IPS-15b (cell line): ENCODE data around the gene NUCKS1.

Source experiments
- H3K27me3 ChIP-seq: one replicate; pipeline ENCODE4 v1.6.1; 2013; ENCODE audit warnings: low read length; ENCODE audit not compliant: control insufficient read depth, insufficient read depth
- H3K36me3 ChIP-seq: one replicate; pipeline ENCODE4 v1.6.1; 2013; ENCODE audit warnings: low read length; ENCODE audit not compliant: control insufficient read depth, insufficient read depth
- H3K4me1 ChIP-seq: one replicate; pipeline ENCODE4 v1.6.1; 2013; ENCODE audit warnings: mild to moderate bottlenecking, low read length; ENCODE audit not compliant: control insufficient read depth, insufficient read depth
- H3K4me3 ChIP-seq: one replicate; pipeline ENCODE4 v1.5.1; 2013; ENCODE audit warnings: low read depth, low read length
- H3K9ac ChIP-seq: one replicate; pipeline ENCODE4 v1.6.1; 2013; ENCODE audit warnings: low read depth, mild to moderate bottlenecking, low read length
- H3K9me3 ChIP-seq: one replicate; pipeline ENCODE4 v1.6.1; 2013; ENCODE audit warnings: mild to moderate bottlenecking, low read length; ENCODE audit not compliant: control insufficient read depth, insufficient read depth

Gene NUCKS1

GRCh38 chr1:205688171-205689080 is 61.6 kb downstream of the NUCKS1 start:
- no peaks in the 10 kb centered on the region for H3K27me3 ChIP-seq
- H3K9ac ChIP-seq, result no peak overlapping the region
- H3K36me3 ChIP-seq, result no peaks in the 10 kb centered on the region
- H3K9me3 ChIP-seq, result no peaks in the 10 kb centered on the region
- H3K4me3 ChIP-seq, result no peak overlapping the region
- H3K4me1 ChIP-seq, result peaks cover 31% of the 10 kb centered on the region

- Histone ChIP-seq H3K27me3 (no peaks in the 10 kb centered on the region), H3K9me3 (no peaks in the 10 kb centered on the region), H3K9ac (no peak overlapping the region), H3K4me1 (peaks cover 28% of the 10 kb centered on the region), H3K36me3 (no peaks in the 10 kb centered on the region), H3K4me3 (no peak overlapping the region)
Measured at GRCh38 chr1:205687242-205687641, 62.7 kb downstream of the NUCKS1 start.

DNA sequence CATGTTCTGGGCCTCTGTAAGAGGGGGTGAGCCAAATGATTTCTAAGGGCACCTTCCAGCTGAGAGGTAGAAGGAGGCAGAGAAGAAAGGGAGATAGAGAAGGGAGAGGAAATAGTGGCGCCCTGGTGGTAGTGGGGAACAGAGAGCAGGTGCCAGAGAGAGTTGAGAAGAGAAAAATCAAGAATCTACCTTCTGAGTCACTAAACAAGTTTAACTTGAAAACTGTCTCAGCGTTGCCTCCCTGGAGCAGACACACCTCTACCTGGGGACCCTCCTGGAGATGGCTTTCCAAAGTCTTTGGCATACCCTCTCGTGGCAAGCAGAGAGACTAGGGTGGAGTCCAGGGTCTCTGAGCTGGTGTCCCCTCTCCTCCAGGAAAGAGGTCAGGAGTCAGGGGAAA is 68.6 kb downstream of the NUCKS1 start:
- no peak overlapping the region for H3K9ac ChIP-seq
- no peaks in the 10 kb centered on the region for H3K36me3 ChIP-seq
- peaks cover 11% of the 10 kb centered on the region for H3K27me3 ChIP-seq
- H3K4me3 ChIP-seq, result no peak overlapping the region
- H3K9me3 ChIP-seq, result no peaks in the 10 kb centered on the region
- H3K4me1 ChIP-seq, result peaks cover 19% of the 10 kb centered on the region

- H3K4me1 ChIP-seq, result peaks cover 21% of the 10 kb centered on the region
- peaks cover 11% of the 10 kb centered on the region for H3K27me3 ChIP-seq
- peak within 1 kb of the TSS; percentile 85 for H3K4me3 ChIP-seq
- H3K9ac ChIP-seq, result peak within 1 kb of the TSS; percentile 57
- no peaks in the 10 kb centered on the region for H3K36me3 ChIP-seq
- H3K9me3 ChIP-seq, result no peaks in the 10 kb centered on the region
Measured at GRCh38 chr1:205680073-205680851, 69.7 kb downstream of the NUCKS1 start, which contains the start of gene SLC45A3. TSS of gene SLC45A3 (minus strand) at chr1:205680509. CDS start at chr1:205664656, 15,853 bp downstream.

- Histone ChIP-seq H3K4me3 (peak overlapping the region; percentile 85), H3K9ac (no peak overlapping the region), H3K4me1 (peaks cover 21% of the 10 kb centered on the region), H3K9me3 (no peaks in the 10 kb centered on the region), H3K36me3 (no peaks in the 10 kb centered on the region), H3K27me3 (peaks cover 11% of the 10 kb centered on the region)
Measured at GRCh38 chr1:205678286-205679111, 71.5 kb downstream of the NUCKS1 start.

DNA sequence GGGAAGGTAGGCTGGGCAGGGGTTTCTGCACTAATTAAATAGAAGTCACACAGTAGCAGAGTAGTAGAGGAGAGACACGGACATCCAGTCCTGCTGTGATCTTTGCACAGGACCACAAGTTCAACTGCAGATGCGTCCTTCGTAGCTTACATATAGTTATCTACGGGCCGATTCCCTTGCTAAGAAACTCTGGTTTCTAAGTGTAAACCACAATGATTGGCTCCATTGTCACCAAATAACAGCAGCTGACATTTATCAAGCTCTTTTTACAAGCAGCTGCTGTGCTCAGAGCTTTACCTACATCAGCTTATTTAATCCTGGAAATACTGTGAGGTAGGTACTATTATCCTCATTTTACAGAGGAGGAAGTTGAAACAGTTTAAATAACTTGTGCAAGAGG is 72.8 kb downstream of the NUCKS1 start:
- H3K36me3 ChIP-seq, result no peaks in the 10 kb centered on the region
- peaks cover 11% of the 10 kb centered on the region for H3K27me3 ChIP-seq
- H3K4me1 ChIP-seq, result peaks cover 24% of the 10 kb centered on the region
- H3K9me3 ChIP-seq, result no peaks in the 10 kb centered on the region
- no peak overlapping the region for H3K4me3 ChIP-seq
- no peak overlapping the region for H3K9ac ChIP-seq

DNA sequence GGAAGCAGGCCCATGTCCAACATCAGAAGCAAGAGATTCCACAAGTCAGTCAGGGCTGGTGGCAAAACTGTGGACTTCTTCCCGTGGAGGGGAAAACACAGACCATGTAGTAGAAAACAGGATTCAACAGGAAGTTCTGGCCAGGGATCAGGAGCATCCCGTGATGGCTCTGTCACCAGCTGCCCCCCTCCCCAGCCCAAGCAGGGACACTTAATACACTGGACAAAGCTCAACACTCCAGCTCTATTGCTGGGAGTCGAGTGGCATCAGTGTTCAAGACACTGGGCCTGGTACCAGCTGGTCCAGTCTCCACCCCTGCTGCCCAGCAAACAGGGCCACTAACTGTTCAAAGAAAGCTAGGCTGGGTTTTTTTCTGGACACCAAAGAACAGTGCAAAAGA is 73.4 kb downstream of the NUCKS1 start:
- no peaks in the 10 kb centered on the region for H3K9me3 ChIP-seq
- peaks cover 10% of the 10 kb centered on the region for H3K27me3 ChIP-seq
- H3K36me3 ChIP-seq, result no peaks in the 10 kb centered on the region
- no peak overlapping the region for H3K4me3 ChIP-seq
- H3K9ac ChIP-seq, result no peak overlapping the region
- H3K4me1 ChIP-seq, result peaks cover 27% of the 10 kb centered on the region

DNA sequence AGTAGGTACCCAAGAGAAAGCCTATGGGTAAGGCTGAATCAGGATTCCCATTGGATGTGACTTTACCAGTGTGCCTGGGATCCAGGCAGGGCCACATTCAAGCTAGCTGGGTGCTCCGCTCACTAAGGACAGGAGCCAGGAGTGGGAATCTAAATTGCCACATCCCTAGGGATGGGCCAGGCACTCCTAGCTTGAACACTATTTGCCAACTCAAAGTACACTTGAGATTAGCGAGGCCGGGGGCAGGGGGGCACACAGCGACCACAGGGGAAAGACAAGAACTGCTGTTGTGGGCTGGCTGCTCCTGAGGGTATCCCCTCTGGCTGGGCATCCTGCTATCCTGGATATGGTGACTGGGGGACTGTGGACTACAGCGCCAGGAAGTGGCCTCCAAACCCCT is 74.0 kb downstream of the NUCKS1 start:
- Histone ChIP-seq H3K27me3 (peaks cover 4% of the 10 kb centered on the region), H3K4me3 (no peak overlapping the region), H3K4me1 (peaks cover 30% of the 10 kb centered on the region), H3K9ac (peak overlapping the region; percentile 38), H3K9me3 (no peaks in the 10 kb centered on the region), H3K36me3 (no peaks in the 10 kb centered on the region)

GRCh38 chr1:205675247-205675646 is 74.7 kb downstream of the NUCKS1 start:
- no peaks in the 10 kb centered on the region for H3K36me3 ChIP-seq
- peak overlapping the region; percentile 38 for H3K9ac ChIP-seq
- H3K27me3 ChIP-seq, result no peaks in the 10 kb centered on the region
- no peak overlapping the region for H3K4me3 ChIP-seq
- no peaks in the 10 kb centered on the region for H3K9me3 ChIP-seq
- H3K4me1 ChIP-seq, result peaks cover 32% of the 10 kb centered on the region

DNA sequence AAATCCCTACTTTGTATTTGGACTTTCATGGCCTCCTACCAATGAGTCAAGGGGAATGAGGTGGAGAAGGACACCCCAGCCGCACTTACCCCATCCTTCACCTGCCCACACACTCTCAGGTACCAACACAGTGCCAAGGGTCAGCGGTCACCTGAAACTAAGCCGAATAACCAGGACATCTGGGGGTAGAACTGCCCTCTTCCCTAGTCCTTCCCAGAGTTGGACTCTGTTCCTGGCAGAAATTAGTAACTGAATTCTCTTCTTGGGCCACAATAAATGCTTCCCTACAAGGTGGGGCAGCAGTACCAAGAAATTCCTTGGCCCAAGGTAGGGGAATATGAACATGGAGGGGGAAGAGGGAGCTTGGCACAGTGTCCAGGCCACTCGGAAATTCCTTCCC is 77.0 kb downstream of the NUCKS1 start:
- no peaks in the 10 kb centered on the region for H3K27me3 ChIP-seq
- no peak overlapping the region for H3K4me3 ChIP-seq
- H3K4me1 ChIP-seq, result peaks cover 47% of the 10 kb centered on the region
- H3K9ac ChIP-seq, result no peak overlapping the region
- no peaks in the 10 kb centered on the region for H3K9me3 ChIP-seq
- no peaks in the 10 kb centered on the region for H3K36me3 ChIP-seq

DNA sequence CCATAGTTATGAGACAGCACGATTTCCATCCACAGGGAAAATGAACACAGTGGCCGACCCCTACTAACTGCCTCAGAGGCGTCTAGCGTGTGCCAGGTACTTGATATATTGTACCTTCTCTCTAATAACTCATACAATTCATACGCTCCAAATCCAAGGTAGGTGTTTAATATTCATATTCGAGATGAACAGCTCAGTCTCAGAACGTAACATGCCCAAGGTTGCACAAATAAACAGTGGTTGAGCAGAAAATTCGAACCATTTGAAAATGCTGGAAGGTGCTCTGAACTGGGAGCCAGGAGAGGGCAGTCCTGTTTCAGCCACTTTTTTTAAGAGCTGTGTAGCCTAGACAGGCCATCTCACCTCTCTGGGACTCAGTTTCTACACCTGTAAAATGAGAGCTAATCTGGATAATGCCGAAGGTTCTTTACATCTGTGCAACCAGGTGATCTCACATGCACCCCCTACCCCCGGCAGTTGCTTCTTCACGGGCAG is 77.5 kb downstream of the NUCKS1 start:
- H3K4me3 ChIP-seq, result no peak overlapping the region
- peaks cover 48% of the 10 kb centered on the region for H3K4me1 ChIP-seq
- H3K9ac ChIP-seq, result no peak overlapping the region
- no peaks in the 10 kb centered on the region for H3K9me3 ChIP-seq
- no peaks in the 10 kb centered on the region for H3K27me3 ChIP-seq
- no peaks in the 10 kb centered on the region for H3K36me3 ChIP-seq
